Measurements from ENCODE around the gene AGPAT3.

Gene AGPAT3

DNA sequence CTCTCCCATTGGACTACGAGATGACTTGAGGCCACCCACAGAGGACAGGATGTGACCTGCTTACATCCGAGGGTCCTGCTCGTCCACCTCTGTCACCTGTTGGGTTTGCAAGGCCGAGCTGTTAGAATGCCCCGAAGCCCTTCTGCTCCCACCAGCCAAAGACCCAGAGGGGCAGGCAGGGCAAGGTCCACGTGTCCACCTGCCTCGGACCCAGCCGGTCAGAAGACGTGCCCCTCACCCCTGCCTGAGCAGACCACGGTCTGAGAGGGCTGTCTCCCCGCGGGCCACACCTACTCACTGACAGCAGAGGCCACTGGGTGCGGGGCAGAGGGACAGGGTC lies 116.8 kb downstream of the AGPAT3 start:
- no peak for DNase-seq

DNA sequence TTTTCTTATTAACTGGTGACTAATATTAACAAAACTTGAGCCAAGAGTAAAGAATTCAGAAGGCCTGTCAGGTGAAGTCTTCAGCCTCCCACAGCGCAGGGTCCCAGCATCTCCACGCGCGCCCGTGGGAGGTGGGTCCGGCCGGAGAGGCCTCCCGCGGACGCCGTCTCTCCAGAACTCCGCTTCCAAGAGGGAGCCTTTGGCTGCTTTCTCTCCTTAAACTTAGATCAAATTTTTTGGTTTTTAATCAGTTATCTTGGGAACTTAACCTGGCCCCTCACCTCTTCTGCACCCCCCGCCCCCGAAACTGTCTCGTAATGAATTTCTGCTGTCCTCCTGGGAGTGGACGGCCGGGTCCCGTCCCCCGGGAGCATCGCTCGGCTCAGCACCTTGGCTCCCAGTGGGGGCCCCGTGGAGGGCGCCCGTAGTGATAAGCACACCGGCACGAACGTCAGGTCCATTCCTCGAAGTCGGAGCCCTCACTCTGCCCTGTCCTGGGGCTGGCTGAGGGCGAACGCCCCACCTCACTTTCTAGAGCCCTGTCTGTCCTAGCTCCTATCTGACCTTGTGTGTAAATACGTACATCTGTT lies 117.6 kb downstream of the AGPAT3 start:
- DNase-seq: no peak

DNA sequence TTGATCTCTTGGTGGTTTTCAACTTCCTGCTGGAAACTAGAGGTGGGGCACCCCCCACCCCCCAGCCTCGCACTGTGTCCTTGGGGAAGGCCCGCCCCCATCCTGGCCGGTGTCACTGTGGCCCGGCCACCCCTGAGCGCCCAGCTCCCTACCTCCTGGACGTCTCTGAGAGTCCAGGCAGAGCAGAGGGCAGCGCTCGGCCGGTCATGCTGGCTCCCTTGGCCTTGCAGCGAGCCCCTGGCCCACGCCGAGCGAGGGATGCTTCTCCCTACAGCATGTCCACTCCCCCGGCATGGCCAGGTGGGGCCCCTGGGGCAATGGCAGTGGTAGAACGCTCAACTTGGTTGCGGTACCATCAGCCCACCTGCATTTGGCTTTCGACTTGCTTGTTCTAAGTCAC lies 118.4 kb downstream of the AGPAT3 start:
- DNase-seq: no peak

DNA sequence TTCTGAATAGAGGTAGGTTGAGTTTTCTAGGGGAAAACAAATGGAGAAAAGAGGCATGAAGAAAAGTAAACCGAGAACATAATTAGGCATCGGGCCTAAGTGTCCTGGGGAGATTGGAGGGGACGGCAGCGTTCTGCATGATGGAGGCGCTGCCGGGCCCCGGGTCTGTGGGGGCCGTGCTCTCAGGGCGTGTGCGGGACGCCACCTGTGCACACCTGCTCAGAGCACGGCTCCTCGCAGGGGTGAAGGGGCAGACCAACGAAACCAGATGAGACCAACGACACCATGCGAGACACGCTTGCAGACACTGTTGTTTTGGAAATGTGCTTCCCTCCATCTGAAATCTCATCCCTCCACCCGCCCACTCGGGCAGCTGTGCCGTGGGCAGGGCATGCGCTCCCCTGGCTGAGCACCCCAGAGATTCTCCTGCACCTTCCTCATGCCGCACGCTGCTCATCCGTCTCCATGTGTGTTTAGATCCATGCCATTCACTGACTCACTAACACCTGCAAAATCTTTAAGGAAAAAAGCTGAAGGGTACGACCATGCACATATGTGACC lies 118.9 kb downstream of the AGPAT3 start:
- DNase-seq: no peak

DNA sequence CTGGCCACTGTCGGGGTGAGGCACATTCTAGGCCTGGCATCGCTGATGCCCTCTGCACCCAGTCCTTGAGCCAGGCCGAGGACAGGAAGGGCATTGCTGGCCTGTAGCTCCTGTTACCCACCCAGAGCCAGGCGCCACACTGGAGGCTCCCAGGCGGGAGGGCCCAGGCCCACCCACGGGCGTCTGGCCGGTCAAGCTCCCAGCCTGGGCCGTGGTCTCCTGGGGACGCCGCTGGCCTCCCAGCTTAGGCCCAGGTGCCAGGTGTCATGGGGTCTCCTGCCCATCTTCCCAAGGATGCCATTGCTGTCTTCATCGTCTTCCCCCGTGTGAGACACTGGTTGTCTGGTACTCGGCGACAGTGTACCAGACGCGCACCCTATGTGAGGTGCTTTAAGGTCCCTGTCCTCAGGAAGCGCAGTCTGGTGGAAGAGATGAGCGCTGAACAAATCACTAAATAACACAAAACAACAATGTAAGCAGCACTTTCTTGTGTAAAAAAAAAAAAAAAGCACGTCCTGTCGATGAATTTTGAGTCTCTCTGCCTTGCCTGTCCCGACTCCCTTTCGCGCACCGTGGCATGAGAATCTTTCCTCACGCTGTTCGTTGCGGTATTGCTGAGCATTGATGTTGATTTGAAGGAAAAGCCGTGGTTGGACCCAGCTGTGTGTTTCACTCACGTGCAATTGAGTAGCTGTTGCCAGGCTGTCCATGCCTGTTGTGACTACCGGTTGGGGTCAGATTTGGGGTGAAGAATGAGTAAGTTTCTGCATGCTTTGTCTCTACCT lies 120.1 kb downstream of the AGPAT3 start:
- no peak for DNase-seq

DNA sequence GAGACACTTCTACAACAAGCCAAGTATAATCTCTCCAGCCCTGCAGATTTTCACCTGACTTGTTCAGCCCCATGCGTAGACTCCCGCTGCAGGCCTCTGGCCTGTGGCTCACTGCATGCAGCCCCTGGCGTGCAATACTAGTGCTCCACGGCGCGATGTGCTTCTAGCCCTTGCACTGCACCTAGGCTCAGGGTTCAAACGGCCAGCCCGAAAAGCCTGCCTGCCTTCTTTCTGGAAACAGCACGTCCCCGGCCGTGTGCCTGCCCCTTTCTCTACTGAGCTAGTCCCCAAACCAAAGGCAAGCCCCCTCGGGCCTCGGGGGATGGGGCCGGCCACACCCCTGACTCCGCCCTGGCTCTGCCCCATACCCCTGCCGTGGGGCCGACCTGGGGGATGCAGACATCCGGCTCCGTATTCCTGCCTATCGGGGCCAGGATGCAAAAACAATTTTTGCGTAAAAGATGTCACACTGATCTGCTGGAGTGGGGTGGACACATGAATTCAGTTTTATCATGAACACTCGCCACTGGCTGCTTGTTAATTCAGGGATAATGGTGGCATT lies 120.7 kb downstream of the AGPAT3 start:
- no peak for DNase-seq

DNA sequence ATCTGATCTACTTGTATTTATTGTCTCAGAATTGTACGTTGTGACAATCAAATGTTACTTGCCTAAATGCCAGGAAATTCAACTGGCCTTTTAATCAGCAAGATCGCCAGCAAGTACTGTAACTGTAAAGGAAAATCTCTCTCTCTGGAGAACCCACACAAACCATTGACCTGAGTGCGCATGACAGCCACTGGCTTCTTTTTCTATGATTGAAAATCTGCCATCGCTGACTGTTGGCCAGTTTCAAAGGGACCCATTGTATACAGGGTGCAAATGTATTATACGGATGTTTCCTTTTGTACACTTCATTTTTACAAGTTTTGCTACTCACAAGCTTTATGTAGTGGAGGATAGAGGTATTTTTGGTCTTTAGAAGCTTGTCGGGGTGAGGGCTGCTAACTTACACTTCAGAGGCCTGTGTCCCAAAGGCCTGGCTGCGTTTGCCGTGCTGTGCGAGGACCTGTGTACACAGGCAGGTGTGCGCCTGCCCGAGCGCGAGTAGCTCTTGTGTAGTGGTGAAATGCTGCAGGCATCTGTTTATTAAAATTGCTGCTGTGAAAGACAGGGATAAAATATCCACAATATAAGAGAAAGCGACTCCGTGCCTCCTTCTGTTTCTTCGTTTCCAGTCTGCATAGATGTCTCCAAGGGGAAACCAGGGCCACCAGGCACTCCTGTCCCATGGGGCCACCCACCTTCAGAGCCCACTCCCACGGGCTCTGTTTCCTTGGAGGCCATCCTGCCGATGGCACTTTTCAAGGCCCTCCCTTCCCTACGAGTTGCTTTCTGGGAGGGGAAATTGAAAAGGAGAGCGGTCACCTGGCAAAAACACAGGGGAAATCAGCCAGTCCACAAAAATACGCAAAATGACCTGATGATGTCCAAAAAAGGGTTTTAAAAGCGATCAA lies 121.8 kb downstream of the AGPAT3 start:
- DNase-seq: no peak

DNA sequence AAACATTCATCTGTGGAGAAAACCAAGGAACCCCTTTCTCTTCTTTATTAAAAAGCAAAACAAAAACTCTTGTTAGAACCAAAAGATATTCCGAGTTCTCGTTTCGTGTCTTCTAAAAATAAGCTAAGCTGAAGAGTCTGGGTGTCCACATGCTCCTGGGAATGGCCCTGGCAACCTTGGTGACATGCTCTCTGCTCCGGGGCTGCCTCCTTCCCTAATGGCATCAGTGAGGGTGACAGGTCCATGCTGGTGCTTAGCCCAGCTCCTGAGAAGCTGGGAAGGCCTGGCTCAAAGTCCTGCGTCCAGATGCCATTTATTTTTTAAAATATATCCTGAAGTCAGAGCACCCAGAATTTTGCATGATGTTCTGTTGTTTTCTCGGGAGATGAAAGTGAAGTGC lies 122.5 kb downstream of the AGPAT3 start:
- no peak for DNase-seq

DNA sequence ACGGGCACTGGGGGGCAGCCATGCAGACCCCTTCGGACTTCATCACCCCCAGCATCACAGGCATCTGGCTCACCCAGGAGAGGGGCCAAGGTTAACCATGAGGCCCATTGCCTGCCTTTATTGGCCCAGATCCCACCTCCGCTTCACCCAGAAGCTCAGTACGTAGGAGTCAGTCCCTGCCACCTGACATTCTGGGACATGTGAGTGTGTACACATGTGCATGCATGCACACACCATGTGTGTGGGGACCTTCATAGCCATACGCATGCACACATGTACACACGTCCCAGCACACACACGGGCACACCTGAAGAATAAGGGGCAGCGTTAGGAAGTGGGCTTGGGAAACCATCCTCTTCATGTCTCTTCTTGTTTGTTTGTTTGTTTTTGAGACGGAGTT lies 123.0 kb downstream of the AGPAT3 start:
- no peak for DNase-seq

DNA sequence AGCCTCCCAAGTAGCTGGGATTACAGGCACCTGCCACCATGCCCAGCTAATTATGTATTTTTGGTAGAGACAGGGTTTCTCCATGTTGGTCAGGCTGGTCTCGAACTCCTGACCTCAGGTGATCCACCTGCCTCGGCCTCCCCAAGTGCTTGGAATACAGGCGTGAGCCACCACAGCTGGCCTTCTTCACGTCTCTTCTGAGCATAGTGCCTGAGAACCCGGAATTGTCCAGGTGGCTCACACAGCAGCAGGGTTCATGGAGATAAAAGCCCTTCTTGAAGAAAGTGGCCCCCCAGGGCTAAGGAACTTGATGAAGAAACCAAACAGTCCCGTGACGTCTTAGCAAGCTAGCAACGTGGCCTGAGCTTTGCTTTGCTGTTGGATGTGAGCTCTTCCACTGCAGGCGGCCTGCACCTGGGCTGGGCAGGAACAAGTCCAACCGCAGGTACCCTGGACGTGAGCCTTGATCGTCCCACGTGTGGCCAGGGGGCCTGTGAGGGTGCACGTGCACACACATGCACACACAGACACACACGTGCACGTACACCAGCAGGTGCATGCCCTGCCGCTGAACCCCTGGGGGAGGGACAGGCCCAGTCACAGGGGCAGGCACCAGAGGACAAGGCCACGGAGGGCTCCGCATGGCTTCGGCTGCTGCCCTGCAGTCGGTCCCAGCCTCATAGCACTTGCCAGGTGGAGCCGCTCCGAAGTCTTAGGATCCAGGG lies 123.6 kb downstream of the AGPAT3 start:
- no peak for DNase-seq

DNA sequence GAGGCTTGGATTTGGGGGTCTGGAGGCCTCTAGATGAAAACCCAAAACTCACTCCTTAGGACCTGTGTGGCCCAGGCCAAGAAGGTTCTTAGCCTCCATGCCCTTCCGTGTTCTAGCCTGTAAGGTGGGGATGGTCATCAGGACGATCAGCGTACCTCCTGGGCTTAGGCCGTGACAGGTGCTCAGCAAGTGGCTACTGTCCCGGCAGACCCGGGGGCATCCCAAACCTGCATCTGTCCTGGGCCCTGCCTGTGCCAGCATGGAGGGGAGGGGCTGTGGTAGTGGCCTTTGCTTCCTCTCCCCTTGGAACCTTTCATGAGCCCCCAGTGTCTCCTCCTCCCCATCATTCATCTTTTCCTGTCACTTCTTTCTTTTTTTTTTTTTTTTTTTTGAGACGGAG lies 124.4 kb downstream of the AGPAT3 start:
- DNase-seq: no peak

DNA sequence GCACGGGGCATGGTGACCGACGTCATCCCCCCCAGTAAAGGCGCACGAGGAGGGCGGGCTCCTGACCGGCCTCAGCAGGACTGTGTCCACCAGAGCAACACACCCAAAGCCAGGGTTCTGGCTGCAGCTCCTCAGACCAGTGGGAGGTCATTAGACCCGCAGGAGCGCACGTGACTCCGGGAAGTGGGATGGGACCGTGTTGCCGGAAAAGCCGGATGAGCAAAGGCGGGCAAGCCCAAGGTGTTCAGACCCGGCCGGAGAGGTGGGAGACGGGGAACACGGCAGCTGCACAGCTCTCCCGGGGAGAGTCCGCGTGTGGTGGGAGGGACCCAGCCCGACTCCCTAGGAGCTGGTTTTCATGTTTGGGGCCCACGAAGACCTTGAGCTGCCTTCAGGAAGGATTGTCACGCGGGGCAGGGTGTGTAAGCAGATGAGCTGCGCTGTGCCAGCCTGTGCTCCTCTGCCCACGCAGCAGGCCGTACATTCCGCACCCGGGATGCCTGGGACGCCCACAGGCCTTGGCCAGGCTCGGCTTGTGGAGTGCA lies 126.5 kb downstream of the AGPAT3 start:
- DNase-seq: no peak

DNA sequence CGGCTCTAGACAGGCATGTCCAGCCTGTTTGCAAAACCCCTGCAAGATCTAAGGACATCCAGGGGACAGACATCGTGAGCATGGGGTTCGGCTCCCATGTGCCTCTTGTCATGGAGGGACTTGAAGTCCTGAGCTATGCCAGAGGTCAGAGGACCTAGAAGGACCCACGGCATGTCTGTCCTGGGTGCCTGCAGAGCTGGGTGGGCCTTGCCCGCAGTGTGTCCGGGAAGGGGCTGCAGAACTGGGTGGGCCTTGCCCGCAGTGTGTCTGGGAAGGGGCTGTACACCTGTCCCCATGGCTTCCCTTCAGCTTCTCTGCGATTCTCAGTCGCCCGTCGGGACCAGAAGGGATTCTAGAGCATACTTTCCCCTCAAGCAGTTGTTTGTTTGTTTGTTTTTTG lies 127.1 kb downstream of the AGPAT3 start:
- no peak for DNase-seq

DNA sequence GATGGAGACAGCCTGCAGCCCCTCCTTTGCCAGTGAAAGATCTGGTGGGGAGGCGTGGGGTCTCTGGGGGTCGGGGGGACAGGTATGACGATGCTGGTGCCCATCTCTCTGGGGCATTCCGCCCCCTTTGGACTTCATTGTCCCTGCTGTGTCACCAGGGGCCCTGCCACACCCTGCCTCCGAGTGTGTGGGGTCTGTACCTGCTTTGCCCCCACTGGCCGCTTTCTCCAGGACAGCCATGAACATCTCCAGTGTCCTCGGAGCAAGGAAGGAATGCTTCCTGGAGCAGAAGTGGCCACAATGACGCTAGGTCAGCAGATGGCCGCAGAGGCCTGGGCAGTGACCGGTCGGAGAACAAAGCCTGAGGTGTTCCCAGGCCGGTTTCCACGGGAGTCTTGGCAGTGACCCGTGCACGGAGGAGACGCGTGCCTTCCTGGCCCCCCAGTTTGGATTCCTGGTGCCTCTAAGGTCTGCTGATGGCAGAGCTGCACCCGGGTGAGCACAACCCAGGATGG lies 128.5 kb downstream of the AGPAT3 start:
- DNase-seq: no peak

DNA sequence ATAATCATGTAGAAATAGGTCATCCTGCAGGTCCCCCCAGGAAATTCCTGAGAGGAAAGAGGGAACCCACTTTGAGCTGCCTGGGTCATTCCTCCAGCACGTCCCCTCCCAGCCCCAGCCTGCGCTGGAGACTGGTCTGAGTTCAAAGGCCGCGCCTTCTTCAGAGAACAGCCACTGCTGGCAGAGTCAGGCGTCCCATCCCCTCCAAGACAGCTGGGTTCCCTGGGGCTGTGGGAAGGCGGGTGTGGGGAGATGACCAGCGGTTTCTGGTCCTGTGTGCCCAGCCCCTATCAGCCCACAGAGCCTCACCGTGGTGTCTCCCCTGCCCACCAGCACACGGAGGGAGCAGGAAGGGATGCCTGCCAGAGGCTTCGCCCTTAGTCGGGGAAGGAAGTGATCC lies 129.1 kb downstream of the AGPAT3 start:
- no peak for DNase-seq

DNA sequence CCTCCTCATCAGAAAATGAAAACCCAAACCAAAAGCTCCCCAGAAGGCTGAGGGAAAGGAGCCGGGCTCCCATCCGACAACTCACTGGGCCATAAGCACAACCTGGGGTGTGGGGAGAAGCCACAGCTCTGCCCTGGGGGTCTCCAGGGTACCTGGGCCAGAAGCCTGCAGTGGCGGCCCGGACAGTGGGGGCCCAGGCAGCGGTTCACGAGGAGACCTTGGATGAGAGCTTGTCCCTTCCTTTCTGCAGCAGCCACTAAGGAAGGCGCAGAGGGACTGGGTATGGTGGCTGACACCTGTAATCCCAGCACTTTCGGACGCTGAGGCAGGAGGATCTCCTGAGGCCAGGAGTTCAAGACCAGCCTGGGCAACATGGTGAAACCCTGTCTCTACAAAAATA lies 129.6 kb downstream of the AGPAT3 start:
- DNase-seq: no peak

DNA sequence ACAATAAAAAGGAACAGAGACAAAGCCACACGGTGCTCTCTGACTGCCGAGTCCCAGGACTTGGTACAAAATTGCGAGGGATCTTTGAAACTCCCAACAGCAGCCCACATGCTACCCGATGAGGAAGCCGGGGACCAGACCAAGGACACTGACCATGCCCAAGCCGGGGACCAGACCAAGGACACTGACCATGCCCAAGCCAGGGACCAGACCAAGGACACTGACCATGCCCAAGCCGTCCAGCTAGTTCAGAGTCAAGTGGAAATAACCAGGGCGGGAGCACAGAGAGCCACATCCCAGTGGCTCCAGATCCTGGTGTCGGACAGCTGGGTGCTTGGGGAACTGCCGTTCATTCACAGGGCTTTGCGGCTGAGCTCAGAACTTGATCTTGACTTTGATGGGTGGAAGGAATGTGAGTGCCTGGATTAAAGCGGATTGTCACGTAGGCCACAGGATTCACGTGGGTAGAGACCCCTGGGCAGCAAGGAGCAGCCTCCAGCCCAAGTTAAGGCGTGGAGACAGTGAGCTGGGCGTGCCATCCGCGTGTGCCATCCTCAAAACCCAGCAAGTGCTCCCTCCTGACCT lies 130.6 kb downstream of the AGPAT3 start:
- no peak for DNase-seq

DNA sequence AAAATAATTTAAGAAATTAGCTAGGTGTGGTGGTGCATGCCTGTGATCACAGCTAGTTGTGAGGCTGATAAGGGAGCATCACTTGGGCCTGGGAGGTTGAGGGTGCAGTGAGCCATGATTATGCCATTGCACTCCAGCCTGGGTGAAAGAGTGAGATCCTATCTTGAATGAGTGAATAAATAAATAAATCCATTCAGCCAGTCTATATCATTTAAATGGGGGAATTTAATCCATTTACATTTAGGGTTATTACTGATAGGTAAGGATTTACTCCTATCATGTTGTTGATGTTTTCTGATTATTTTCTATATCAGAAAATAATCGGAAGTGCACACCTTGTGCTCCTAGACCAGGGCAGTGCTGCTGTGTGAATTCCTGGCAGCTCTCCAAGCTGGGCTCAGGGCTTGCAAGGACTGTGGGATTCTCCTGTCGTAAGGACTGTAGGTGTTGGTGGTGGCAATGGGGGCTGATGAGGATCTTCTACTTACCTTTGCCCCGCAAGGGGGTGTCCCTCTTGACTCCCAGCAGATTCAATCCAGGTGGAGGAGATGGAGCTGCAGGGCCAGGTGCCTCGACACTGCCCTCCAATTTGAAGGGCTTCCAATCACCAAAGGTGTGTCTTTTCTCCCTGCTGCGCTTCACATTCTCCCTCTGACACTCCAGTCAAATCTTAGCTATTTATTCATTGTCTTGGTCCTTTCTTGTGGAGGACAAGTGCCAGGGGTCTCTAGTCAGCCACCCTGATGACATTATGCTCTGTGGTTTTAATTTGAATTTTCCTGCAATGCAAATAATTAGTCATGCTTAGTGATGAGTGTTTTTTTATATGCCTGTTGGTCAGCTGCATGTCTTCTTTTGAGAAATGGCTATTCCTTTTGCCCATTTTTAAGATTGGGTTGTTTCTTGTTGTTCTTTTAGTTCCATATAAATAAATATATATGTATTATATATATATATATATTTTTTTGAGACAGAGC lies 133.0 kb downstream of the AGPAT3 start:
- no peak for DNase-seq

DNA sequence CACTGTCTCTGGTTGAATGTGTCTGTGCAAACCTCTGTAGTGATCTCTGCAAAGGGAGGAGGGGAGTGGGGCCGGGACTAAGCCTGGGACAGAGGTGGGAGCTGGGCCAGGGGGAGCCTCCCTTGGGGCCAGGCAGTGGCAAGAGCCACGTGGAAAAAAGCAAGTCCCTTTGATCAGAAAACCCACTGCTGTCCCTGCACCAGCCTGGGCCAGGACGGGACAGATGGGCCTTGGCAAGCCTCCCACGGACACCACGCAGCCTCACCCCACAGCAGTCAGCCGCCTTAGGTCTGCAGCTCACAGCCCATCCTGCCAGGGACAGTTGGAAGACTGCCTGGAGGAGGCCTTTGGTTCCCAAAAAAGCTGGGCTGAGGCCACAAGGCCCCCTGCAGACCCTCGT lies 135.3 kb downstream of the AGPAT3 start:
- no peak for DNase-seq

DNA sequence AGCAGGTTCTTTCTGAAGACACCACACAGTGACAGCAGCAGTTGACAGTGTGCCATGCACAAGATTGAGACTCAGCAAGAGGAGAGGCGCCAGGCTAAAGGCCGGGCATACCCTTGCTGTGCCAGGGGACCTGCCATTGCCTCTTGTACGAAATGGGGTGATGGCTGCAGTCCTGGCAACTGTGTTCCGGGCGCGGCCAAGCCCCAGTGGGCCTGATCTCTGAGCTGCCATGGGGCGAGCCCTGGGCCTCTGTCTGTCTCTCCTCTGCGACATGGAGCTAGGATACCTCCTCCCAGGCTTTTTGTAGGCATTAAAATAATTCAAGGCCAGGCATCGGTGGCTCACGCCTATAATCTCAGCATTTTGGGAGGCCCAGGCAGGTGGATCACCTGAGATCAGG lies 137.5 kb downstream of the AGPAT3 start:
- no peak for DNase-seq
